Measurements from ENCODE around the gene CPNE4.

The CPNE4 gene

GRCh38 chr3:132034486-132035464 lies at the start of gene CPNE4:
Gene CPNE4 (minus strand): TSS chr3:132035014.
- Histone ChIP-seq H3K79me2 (ENCODE audit: insufficient read depth, low read depth) (no peaks in the 10 kb centered on the region), H3K4me3 (IDR thresholded peaks at IDR 0.05; ENCODE audit: insufficient read depth, low read depth, low read length) (peak within 1 kb of the TSS; percentile 52), H2AFZ (ENCODE audit: low read depth) (peak within 1 kb of the TSS; percentile 86), H3K36me3 (ENCODE audit: insufficient read depth) (no peaks in the 10 kb centered on the region), H3K4me2 (peak within 1 kb of the TSS; percentile 82), H3K27ac (no peak within 1 kb of the TSS), H3K9ac (no peak within 1 kb of the TSS), H3K27me3 (ENCODE audit: insufficient read depth, low read depth) (no peaks in the 10 kb centered on the region), H3K4me1 (ENCODE audit: low read depth, poor library complexity, severe bottlenecking) (no peaks in the 10 kb centered on the region), H4K20me1 (ENCODE audit: insufficient read depth) (no peaks in the 10 kb centered on the region)
- peak; percentile 89 for TF ChIP-seq CTCF (conservative IDR thresholded peaks at IDR 0.05; ENCODE audit: low read depth, low read length)

GRCh38 chr3:132083583-132084279 lies 48.9 kb upstream of the CPNE4 start:
- no peaks in the 10 kb centered on the region for H3K79me2 ChIP-seq (ENCODE audit: insufficient read depth, low read depth)
- H3K4me2 ChIP-seq = no peak overlapping the region
- no peaks in the 10 kb centered on the region for H3K4me1 ChIP-seq (ENCODE audit: low read depth, poor library complexity, severe bottlenecking)
- H3K36me3 ChIP-seq (ENCODE audit: insufficient read depth) = no peaks in the 10 kb centered on the region
- no peak overlapping the region for H3K27ac ChIP-seq
- no peak overlapping the region for H3K9ac ChIP-seq
- TF ChIP-seq CTCF (conservative IDR thresholded peaks at IDR 0.05; ENCODE audit: low read depth, low read length) = no peak
- no peaks in the 10 kb centered on the region for H4K20me1 ChIP-seq (ENCODE audit: insufficient read depth)
- H2AFZ ChIP-seq (ENCODE audit: low read depth) = no peak overlapping the region
- H3K4me3 ChIP-seq (IDR thresholded peaks at IDR 0.05; ENCODE audit: insufficient read depth, low read depth, low read length) = no peak overlapping the region
- no peaks in the 10 kb centered on the region for H3K27me3 ChIP-seq (ENCODE audit: insufficient read depth, low read depth)

DNA sequence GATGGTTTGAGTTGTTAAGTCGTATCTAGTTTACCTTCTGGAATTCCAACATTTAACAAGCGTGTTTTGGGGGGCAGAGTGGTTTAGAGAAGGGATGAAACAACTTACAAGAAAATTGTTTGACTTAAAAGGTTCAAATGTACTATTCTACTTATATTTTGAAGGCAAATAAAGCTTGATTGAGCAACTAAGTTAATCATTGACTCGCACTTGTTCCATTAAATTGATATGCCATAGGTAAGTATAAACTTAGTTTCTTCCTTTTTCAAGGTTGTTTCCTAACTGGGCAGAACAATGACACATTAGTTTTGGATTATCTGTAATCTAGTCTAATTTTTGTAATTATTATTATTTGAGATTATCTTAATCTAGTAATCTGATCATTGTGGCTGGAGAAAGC lies 48.3 kb upstream of the CPNE4 start:
- Histone ChIP-seq H3K79me2 (ENCODE audit: insufficient read depth, low read depth) (no peaks in the 10 kb centered on the region), H3K4me2 (no peak overlapping the region), H3K4me3 (IDR thresholded peaks at IDR 0.05; ENCODE audit: insufficient read depth, low read depth, low read length) (no peak overlapping the region), H3K27ac (no peak overlapping the region), H3K4me1 (ENCODE audit: low read depth, poor library complexity, severe bottlenecking) (no peaks in the 10 kb centered on the region), H3K36me3 (ENCODE audit: insufficient read depth) (no peaks in the 10 kb centered on the region), H3K9ac (no peak overlapping the region), H4K20me1 (ENCODE audit: insufficient read depth) (no peaks in the 10 kb centered on the region), H3K27me3 (ENCODE audit: insufficient read depth, low read depth) (no peaks in the 10 kb centered on the region), H2AFZ (ENCODE audit: low read depth) (no peak overlapping the region)
- no peak for TF ChIP-seq CTCF (conservative IDR thresholded peaks at IDR 0.05; ENCODE audit: low read depth, low read length)

GRCh38 chr3:132079147-132079546 lies 44.3 kb upstream of the CPNE4 start:
- Histone ChIP-seq H3K9ac (no peak overlapping the region), H4K20me1 (ENCODE audit: insufficient read depth) (no peaks in the 10 kb centered on the region), H3K79me2 (ENCODE audit: insufficient read depth, low read depth) (no peaks in the 10 kb centered on the region), H3K4me1 (ENCODE audit: low read depth, poor library complexity, severe bottlenecking) (no peaks in the 10 kb centered on the region), H3K4me2 (no peak overlapping the region), H3K27ac (no peak overlapping the region), H3K36me3 (ENCODE audit: insufficient read depth) (no peaks in the 10 kb centered on the region), H3K4me3 (IDR thresholded peaks at IDR 0.05; ENCODE audit: insufficient read depth, low read depth, low read length) (no peak overlapping the region), H2AFZ (ENCODE audit: low read depth) (no peak overlapping the region), H3K27me3 (ENCODE audit: insufficient read depth, low read depth) (no peaks in the 10 kb centered on the region)
- no peak for TF ChIP-seq CTCF (conservative IDR thresholded peaks at IDR 0.05; ENCODE audit: low read depth, low read length)

All from KMS-11 (cell line).